Measurements from ENCODE around the gene ASCC1.

- TF ChIP-seq CTCF (IDR thresholded peaks at IDR 0.05; ENCODE audit: extremely low read depth in 1 of 2, insufficient read depth in 1 of 2, low read depth in 1 of 2, low read length in 2 of 2) (no peak), POLR2AphosphoS5 (IDR thresholded peaks at IDR 0.05; ENCODE audit: insufficient read depth, low read depth, low read length) (no peak), EZH2 (IDR thresholded peaks at IDR 0.05; ENCODE audit: borderline replicate concordance, low read depth, low read length, severe bottlenecking) (no peak), FOS (IDR thresholded peaks at IDR 0.05; ENCODE audit: borderline replicate concordance, insufficient read depth, low read length) (no peak), MAX (IDR thresholded peaks at IDR 0.05; ENCODE audit: insufficient read depth, insufficient read length) (no peak), POLR2A (IDR thresholded peaks at IDR 0.05; ENCODE audit: low read depth, low read length) (no peak), JUN (IDR thresholded peaks at IDR 0.05; ENCODE audit: borderline replicate concordance, insufficient read depth, insufficient read length, low read depth) (no peak), MYC (IDR thresholded peaks at IDR 0.05; ENCODE audit: low read depth, low read length) (no peak), GATA2 (IDR thresholded peaks at IDR 0.05; ENCODE audit: insufficient read depth, insufficient read length, low read depth, low read length) (no peak)
Observed at GRCh38 chr10:72092171-72092924, 123.7 kb downstream of the ASCC1 start.
